Measurements from ENCODE around the gene ELAVL3. TPM values are rescaled to one million over a fixed set of nuclear protein-coding genes. Genes with fewer than 3 reads are reported as not detected.
"Not testable (repeated sequence)": the region's sequence is repeated elsewhere in the genome, so short reads cannot be mapped to it uniquely, and the experiment has no call there.

Gene ELAVL3
- total RNA-seq, 6 experiments from 2014 or later: not detected

- Mint-ChIP-seq H3K4me3 (no peak overlapping the region), H3K4me1 (ENCODE audit: low read depth) (no peaks in the 10 kb centered on the region), H3K27me3 (ENCODE audit: insufficient read depth) (no peaks in the 10 kb centered on the region), H3K9me3 (no peaks in the 10 kb centered on the region), H3K36me3 (ENCODE audit: low read depth) (no peaks in the 10 kb centered on the region), H3K27ac (no peak overlapping the region)
- peak; percentile 46; the same call in 1 of the 2 replicates for TF ChIP-seq CTCF (IDR thresholded peaks at IDR 0.05)
- DNase-seq: no peak
Observed at GRCh38 chr19:11460207-11460606, 20.6 kb downstream of the ELAVL3 start.

GRCh38 chr19:11458912-11459311, 21.9 kb downstream of the ELAVL3 start:
- not testable (repeated sequence) for H3K27ac Mint-ChIP-seq; DNase-seq; H3K27me3 Mint-ChIP-seq (ENCODE audit: insufficient read depth); H3K36me3 Mint-ChIP-seq (ENCODE audit: low read depth); H3K9me3 Mint-ChIP-seq; H3K4me3 Mint-ChIP-seq; H3K4me1 Mint-ChIP-seq (ENCODE audit: low read depth)

GRCh38 chr19:11458236-11458900, 22.5 kb downstream of the ELAVL3 start:
- Mint-ChIP-seq H3K4me1 (ENCODE audit: low read depth) (no peaks in the 10 kb centered on the region; the same call in 1 of the 2 replicates), H3K36me3 (ENCODE audit: low read depth) (no peaks in the 10 kb centered on the region), H3K27me3 (ENCODE audit: insufficient read depth) (no peaks in the 10 kb centered on the region), H3K27ac (no peak overlapping the region), H3K4me3 (no peak overlapping the region), H3K9me3 (no peaks in the 10 kb centered on the region)
- TF ChIP-seq CTCF (IDR thresholded peaks at IDR 0.05): no peak
- DNase-seq: no peak

- no peak for DNase-seq
Observed at GRCh38 chr19:11457831-11458230, 23.0 kb downstream of the ELAVL3 start.

GRCh38 chr19:11457115-11457514, 23.7 kb downstream of the ELAVL3 start:
- no peak for DNase-seq
- H3K4me1 Mint-ChIP-seq (ENCODE audit: low read depth): no peaks in the 10 kb centered on the region; the same call in 1 of the 2 replicates
- no peaks in the 10 kb centered on the region for H3K36me3 Mint-ChIP-seq (ENCODE audit: low read depth)
- no peak overlapping the region for H3K4me3 Mint-ChIP-seq
- TF ChIP-seq CTCF (IDR thresholded peaks at IDR 0.05): no peak
- H3K27ac Mint-ChIP-seq: no peak overlapping the region
- no peaks in the 10 kb centered on the region; the same call in 1 of the 2 replicates for H3K27me3 Mint-ChIP-seq (ENCODE audit: insufficient read depth)
- H3K9me3 Mint-ChIP-seq: no peaks in the 10 kb centered on the region

More at GRCh38 chr19:11457831-11458230, 23.0 kb downstream of the ELAVL3 start:
- no peak overlapping the region for H3K4me3 Mint-ChIP-seq
- no peaks in the 10 kb centered on the region for H3K27me3 Mint-ChIP-seq (ENCODE audit: insufficient read depth)
- no peak for TF ChIP-seq CTCF (IDR thresholded peaks at IDR 0.05)
- no peaks in the 10 kb centered on the region for H3K36me3 Mint-ChIP-seq (ENCODE audit: low read depth)
- no peaks in the 10 kb centered on the region for H3K9me3 Mint-ChIP-seq
- H3K27ac Mint-ChIP-seq: no peak overlapping the region
- H3K4me1 Mint-ChIP-seq (ENCODE audit: low read depth): no peaks in the 10 kb centered on the region; the same call in 1 of the 2 replicates

- no peaks in the 10 kb centered on the region for H3K36me3 Mint-ChIP-seq (ENCODE audit: low read depth)
- H3K9me3 Mint-ChIP-seq: no peaks in the 10 kb centered on the region
- TF ChIP-seq CTCF (IDR thresholded peaks at IDR 0.05): no peak
- no peak for DNase-seq
- H3K4me1 Mint-ChIP-seq (ENCODE audit: low read depth): no peaks in the 10 kb centered on the region; the same call in 1 of the 2 replicates
- no peaks in the 10 kb centered on the region; the same call in 1 of the 2 replicates for H3K27me3 Mint-ChIP-seq (ENCODE audit: insufficient read depth)
- no peak overlapping the region for H3K27ac Mint-ChIP-seq
- no peak overlapping the region for H3K4me3 Mint-ChIP-seq
Observed at GRCh38 chr19:11456659-11457058, 24.2 kb downstream of the ELAVL3 start.

GRCh38 chr19:11455233-11455554, 25.7 kb downstream of the ELAVL3 start:
- not testable (repeated sequence) for H3K27me3 Mint-ChIP-seq (ENCODE audit: insufficient read depth); H3K27ac Mint-ChIP-seq; H3K9me3 Mint-ChIP-seq; H3K36me3 Mint-ChIP-seq (ENCODE audit: low read depth); DNase-seq; H3K4me1 Mint-ChIP-seq (ENCODE audit: low read depth); H3K4me3 Mint-ChIP-seq

Measured in HFFc6 (cell line).